HEK293T (cell line): ENCODE data around the gene MROH8.

Experiments
- CTCF ChIA-PET: fragments of 350-600 bp; formaldehyde crosslinking; extraction: SDS; loops from one replicate; lab custom pipeline; 2021; ENCODE audit warnings: antibody characterized with exemption, inconsistent platforms; lab: Yijun Ruan, JAX
- POLR2A ChIA-PET: fragments of 350-600 bp; formaldehyde crosslinking; extraction: SDS; loops from one replicate; lab custom pipeline; 2020; ENCODE audit warnings: antibody characterized with exemption, inconsistent platforms; lab: Yijun Ruan, JAX
- DNase-seq: peaks from one replicate; pipeline ENCODE4 v3.0.0; 2012; ENCODE audit warnings: mixed read lengths; ENCODE audit errors: extremely low spot score
- ARNT ChIP-seq: fragments of 450-650 bp; IDR thresholded peaks from 2 replicates; pipeline ENCODE4 v1.6.1; 2017; ENCODE audit warnings: mild to moderate bottlenecking
- BHLHE40 ChIP-seq: fragments of 450-650 bp; IDR thresholded peaks from 2 replicates; pipeline ENCODE4 v1.6.1; 2016; ENCODE audit warnings: mild to moderate bottlenecking, moderate library complexity, borderline replicate concordance
- CTBP1 ChIP-seq: fragments of 450-650 bp; IDR thresholded peaks from 2 replicates; pipeline ENCODE4 v1.6.1; 2016; ENCODE audit warnings: borderline replicate concordance
- ELF4 ChIP-seq: fragments of 450-650 bp; IDR thresholded peaks from 2 replicates; pipeline ENCODE4 v1.6.1; 2017; ENCODE audit warnings: antibody characterized with exemption
- FOXA1 ChIP-seq: fragments of 450-650 bp; IDR thresholded peaks from 2 replicates; pipeline ENCODE4 v1.6.1; 2016; ENCODE audit warnings: mild to moderate bottlenecking
- FOXK2 ChIP-seq: fragments of 450-650 bp; IDR thresholded peaks from 2 replicates; pipeline ENCODE4 v1.6.1; 2016; ENCODE audit warnings: mild to moderate bottlenecking
- FOXM1 ChIP-seq: fragments of 450-650 bp; IDR thresholded peaks from 2 replicates; pipeline ENCODE4 v1.6.1; 2017; ENCODE audit warnings: mild to moderate bottlenecking, borderline replicate concordance
- HDGF ChIP-seq: fragments of 450-650 bp; IDR thresholded peaks from 2 replicates; pipeline ENCODE4 v1.6.1; 2017; ENCODE audit warnings: antibody characterized with exemption, borderline replicate concordance
- L3MBTL2 ChIP-seq: fragments of 450-650 bp; conservative IDR thresholded peaks from 2 replicates; pipeline ENCODE4 v1.6.1; 2016; ENCODE audit warnings: mild to moderate bottlenecking
- LEF1 ChIP-seq: fragments of 450-650 bp; IDR thresholded peaks from 2 replicates; pipeline ENCODE4 v1.6.1; 2017; ENCODE audit warnings: mild to moderate bottlenecking, borderline replicate concordance
- NFRKB ChIP-seq: fragments of 450-650 bp; IDR thresholded peaks from 2 replicates; pipeline ENCODE4 v1.6.1; 2016; ENCODE audit warnings: mild to moderate bottlenecking, moderate library complexity
- SP1 ChIP-seq: fragments of 450-650 bp; IDR thresholded peaks from 2 replicates; pipeline ENCODE4 v1.6.1; 2017
- SUZ12 ChIP-seq: fragments of 450-650 bp; IDR thresholded peaks from 2 replicates; pipeline ENCODE4 v1.6.1; 2016; ENCODE audit warnings: mild to moderate bottlenecking
- TARDBP ChIP-seq: fragments of 450-650 bp; IDR thresholded peaks from 2 replicates; pipeline ENCODE4 v1.6.1; 2016
- ZNF384 ChIP-seq: fragments of 450-650 bp; IDR thresholded peaks from 2 replicates; pipeline ENCODE4 v1.6.1; 2016
- TF ChIP-seq, protein P1 (sequence below): fragments of 450-650 bp; IDR thresholded peaks from 2 replicates; pipeline ENCODE4 v1.6.1; 2016

The MROH8 gene

DNA sequence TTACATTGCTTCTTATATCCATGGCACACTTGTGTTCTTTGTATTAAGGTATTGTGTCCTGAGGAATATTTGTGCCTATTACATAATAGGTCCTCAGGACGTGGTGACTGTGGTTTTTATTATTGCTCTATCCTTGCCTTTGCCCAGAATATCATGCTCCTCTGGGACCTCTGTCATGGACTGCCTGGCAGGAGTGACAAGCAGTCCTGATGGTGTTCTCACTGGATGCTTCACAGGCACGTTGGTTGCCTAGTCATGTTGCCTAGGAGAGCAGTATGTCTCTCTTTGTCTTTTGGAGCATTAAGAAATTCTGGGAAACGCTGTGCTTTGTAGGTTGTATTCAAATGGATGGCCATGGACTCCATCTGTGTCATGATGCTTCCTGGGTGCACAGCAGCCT lies 24.7 kb upstream of the MROH8 start:
- ChIA-PET CTCF (no interaction called here), POLR2A (no interaction called here)
- TF ChIP-seq FOXK2, result no peak
- TF ChIP-seq CTBP1, result no peak
- no peak for TF ChIP-seq L3MBTL2
- no peak for TF ChIP-seq SP1
- DNase-seq, result no peak

DNA sequence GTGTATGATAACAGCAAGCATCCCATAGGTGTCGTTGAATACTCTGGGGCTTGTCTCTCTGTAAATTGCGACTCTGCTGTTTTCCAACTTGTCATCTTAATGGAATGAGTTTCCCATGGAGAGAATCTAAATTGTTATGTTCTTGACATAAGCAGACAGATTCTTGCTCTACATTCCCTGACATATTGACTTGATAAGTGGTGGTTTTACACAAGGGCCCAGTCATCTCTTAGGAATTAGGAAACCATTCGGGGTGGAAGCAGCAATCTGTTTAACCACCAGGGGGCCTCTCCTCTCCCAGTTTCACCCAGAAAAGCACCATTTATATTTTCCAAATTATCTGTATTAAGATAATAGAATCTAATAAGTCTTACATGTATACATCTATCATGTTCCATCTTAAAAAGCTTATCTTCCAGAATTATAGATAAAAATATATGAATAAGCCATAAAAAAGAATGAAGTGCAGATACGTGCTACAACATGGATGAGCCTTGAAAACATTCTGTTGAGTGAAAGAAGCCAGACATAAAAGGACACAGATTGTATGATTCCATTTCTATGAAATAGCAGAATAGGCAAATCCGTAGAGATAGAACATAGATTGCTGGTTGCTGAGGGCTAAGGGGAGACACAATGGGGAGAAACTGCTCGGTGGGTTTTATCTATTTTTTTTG lies 23.1 kb upstream of the MROH8 start:
- ChIA-PET CTCF (interaction anchor here (0.6 to 2.7 kb wide), 2 partner anchors 10 to 340 kb away, joined by 4 to 10 read pairs; no protein-coding TSS in a partner anchor), POLR2A (no interaction called here)
- peak; percentile 51 for DNase-seq
- TF ChIP-seq ZNF384, result no peak
- no peak for TF ChIP-seq TARDBP
- TF ChIP-seq CTBP1, result no peak
- no peak for TF ChIP-seq FOXA1
- TF ChIP-seq FOXK2, result no peak
- no peak for TF ChIP-seq SP1
- TF ChIP-seq, protein P1, sequence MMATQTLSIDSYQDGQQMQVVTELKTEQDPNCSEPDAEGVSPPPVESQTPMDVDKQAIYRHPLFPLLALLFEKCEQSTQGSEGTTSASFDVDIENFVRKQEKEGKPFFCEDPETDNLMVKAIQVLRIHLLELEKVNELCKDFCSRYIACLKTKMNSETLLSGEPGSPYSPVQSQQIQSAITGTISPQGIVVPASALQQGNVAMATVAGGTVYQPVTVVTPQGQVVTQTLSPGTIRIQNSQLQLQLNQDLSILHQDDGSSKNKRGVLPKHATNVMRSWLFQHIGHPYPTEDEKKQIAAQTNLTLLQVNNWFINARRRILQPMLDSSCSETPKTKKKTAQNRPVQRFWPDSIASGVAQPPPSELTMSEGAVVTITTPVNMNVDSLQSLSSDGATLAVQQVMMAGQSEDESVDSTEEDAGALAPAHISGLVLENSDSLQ, result no peak
- no peak for TF ChIP-seq LEF1
- TF ChIP-seq HDGF, result no peak
- TF ChIP-seq ELF4, result no peak
- no peak for TF ChIP-seq ARNT
- TF ChIP-seq BHLHE40, result no peak
- TF ChIP-seq L3MBTL2, result no peak
- no peak for TF ChIP-seq SUZ12
- no peak for TF ChIP-seq NFRKB
- TF ChIP-seq FOXM1, result no peak

GRCh38 chr20:37201827-37202162 lies 22.4 kb upstream of the MROH8 start:
- TF ChIP-seq ARNT (no peak), SP1 (no peak), ZNF384 (no peak), FOXA1 (no peak), BHLHE40 (no peak), L3MBTL2 (no peak), NFRKB (no peak), TARDBP (no peak), HDGF (no peak), ELF4 (no peak), CTBP1 (no peak), FOXK2 (no peak), SUZ12 (no peak), FOXM1 (no peak)
- TF ChIP-seq, protein P1, result no peak
- ChIA-PET POLR2A (no interaction called here), CTCF (interaction anchor here (2.7 kb wide), 1 partner anchor 10 kb away, joined by 10 read pairs; no protein-coding TSS in a partner anchor)
- no peak for DNase-seq

DNA sequence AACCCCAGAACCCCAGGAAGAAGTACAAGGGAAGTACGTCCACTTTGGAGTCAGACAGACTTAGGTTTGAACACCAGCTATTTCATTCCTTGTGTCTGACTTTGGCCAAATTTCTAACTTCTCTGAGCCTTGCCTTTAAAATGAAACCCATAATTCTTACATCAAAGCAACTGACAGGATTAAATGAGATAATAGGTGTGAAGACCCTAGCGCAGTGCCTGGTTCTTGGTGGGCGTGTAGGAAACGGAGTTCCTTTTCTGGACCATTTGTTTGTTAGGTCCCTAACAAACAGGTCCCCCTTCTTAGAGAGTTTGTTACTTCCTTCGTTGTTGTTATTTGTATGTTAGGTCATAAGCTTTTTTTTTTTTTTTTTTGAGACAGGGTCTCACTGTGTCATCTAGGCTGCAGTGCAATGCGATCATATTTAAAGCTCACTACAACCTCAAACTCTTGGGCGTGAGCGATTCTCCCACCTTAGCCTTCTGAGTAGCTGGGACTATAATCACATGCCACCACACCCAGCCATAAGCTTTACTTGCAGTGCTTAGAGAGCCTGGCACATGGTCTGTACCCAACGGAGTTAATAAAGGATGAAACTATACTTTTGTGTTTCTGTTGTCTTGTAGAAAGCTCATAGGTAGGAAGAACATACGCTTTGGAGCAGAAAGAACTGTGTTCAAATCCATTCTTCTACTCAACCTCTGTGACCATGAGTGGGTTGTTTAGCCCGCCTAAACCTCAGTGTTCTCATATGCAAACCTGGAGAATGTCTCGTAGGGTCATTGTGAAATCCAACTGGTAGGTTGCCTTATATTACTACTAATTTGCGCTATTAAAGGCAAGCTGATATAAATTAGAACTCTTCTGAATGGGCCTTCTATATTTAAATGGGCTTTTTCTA lies 21.8 kb upstream of the MROH8 start:
- POLR2A ChIA-PET, result no interaction called here
- DNase-seq, result no peak
- CTCF ChIA-PET, result interaction anchor here (0.6 to 2.7 kb wide), 2 partner anchors 9 to 124 kb away, joined by 3 to 10 read pairs; no protein-coding TSS in a partner anchor
- TF ChIP-seq LEF1 (no peak), CTBP1 (no peak), FOXK2 (no peak), BHLHE40 (no peak)

DNA sequence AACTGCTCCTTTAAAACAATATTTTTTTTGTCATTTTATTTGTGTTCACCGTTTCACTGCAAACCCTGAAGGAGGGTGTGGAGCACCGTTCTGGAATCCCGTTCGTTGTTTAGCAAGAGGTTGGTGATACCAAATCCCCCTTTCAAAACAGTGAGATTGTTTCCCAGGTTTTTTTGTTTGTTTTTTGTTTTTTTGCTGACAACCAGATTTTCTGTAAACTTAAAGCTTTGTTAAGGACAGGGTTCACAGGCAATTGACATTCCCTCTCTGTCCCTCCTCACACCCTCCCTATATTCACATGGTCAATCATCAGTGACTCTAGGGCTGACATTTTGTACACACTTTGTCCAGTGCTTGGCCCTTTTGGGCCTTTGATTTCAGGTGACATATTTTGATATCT lies 21.0 kb upstream of the MROH8 start:
- ChIA-PET CTCF (interaction anchor here (0.6 to 2.7 kb wide), 2 partner anchors 8 to 123 kb away, joined by 3 to 10 read pairs; no protein-coding TSS in a partner anchor), POLR2A (no interaction called here)
- TF ChIP-seq ELF4 (no peak), FOXK2 (no peak), SP1 (no peak), SUZ12 (no peak), CTBP1 (no peak), FOXM1 (no peak), ARNT (no peak)
- DNase-seq, result no peak

DNA sequence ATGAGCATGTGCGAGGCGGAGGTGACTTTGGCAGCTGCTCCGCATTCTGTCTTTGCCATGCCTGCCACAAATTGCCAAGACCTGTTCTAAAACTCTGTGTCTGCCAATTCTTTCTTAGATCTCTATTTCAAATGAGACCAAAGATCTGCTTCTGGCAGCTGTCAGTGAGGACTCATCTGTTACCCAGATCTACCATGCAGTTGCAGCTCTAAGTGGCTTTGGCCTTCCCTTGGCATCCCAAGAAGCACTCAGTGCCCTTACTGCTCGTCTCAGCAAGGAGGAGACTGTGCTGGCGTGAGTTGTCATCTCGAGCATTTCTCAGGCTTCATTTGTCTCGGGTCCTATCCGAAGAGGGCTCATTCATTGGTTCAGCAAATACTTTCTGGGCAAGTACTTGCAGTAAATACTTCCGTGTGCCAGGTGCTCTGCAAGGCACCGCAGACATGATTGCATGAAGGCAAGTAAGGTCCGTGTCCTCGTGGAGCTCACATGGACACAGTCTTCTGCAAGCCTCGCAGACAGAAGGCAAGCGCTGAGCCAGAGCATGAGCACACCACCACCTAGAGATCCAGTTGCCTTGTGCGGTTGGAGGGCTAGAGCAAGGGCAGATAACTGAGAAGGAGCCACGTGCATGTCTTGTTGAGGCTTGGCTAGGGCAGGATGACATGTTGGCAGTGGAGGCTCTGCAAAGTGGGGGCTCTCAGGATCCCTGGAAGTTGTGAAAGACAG lies 19.7 kb upstream of the MROH8 start:
- ChIA-PET CTCF (no interaction called here), POLR2A (no interaction called here)
- TF ChIP-seq CTBP1 (no peak), ZNF384 (no peak), HDGF (no peak), FOXK2 (no peak), SUZ12 (no peak), FOXM1 (no peak)
- no peak for DNase-seq
